ENCODE results near the gene MRPS21.
"Not testable (repeated sequence)": the region's sequence is repeated elsewhere in the genome, so short reads cannot be mapped to it uniquely, and the experiment has no call there.

GRCh38 chr1:150308585-150308984 lies 14.9 kb downstream of the MRPS21 start:
- not testable (repeated sequence) for TF ChIP-seq CTCF (IDR thresholded peaks at IDR 0.05); ZFX (IDR thresholded peaks at IDR 0.05; ENCODE audit: borderline replicate concordance)

All from 22Rv1 (cell line).